ENCODE data around the gene NTF3. TPM values are rescaled to one million over a fixed set of nuclear protein-coding genes. Genes with fewer than 3 reads are reported as not detected.

Gene NTF3
- total and polyA plus RNA-seq, 2 of the 8 experiments (the other 6 are each of a cell fraction or from before 2014, with no cell fraction given), result 1.4 to 2.3 TPM

- peak in 2 of 3 experiments; percentile 22 to 48; a peak in 2 of 4 replicates for TF ChIP-seq CTCF (IDR thresholded peaks at IDR 0.05; ENCODE audit: control extremely low read depth in 1 of 3, insufficient read depth in 1 of 3, low read depth in 1 of 3, low read length in 3 of 3)
- TF ChIP-seq RAD21 (IDR thresholded peaks at IDR 0.05 in 1 of 2, conservative IDR thresholded peaks at IDR 0.05 in 1 of 2; ENCODE audit: low read depth in 2 of 2, low read length in 2 of 2), result peak; percentile 45 to 57
- no peak for TF ChIP-seq CBX8 (IDR thresholded peaks at IDR 0.05; ENCODE audit: borderline replicate concordance, low read depth, low read length)
- Histone ChIP-seq H4K8ac (ENCODE audit: extremely low read depth, insufficient read depth, low read length) (no peak overlapping the region), H4K91ac (replicated peaks; ENCODE audit: insufficient read length, low read length) (no peak overlapping the region), H3K79me2 (ENCODE audit: control insufficient read depth in 1 of 2, insufficient read depth in 2 of 2, low read length in 2 of 2) (no peaks in the 10 kb centered on the region), H3K14ac (ENCODE audit: insufficient read length) (no peak overlapping the region), H3K9ac (replicated peaks in 1 of 4; ENCODE audit: extremely low read depth in 1 of 4, low read depth in 3 of 4, low read length in 3 of 4) (no peak overlapping the region), H3K4me1 (replicated peaks in 1 of 4; ENCODE audit: control insufficient read depth in 3 of 4, insufficient read depth in 4 of 4, low read length in 3 of 4) (no peaks in the 10 kb centered on the region; a peak in 1 of 7 replicates), H2BK120ac (replicated peaks; ENCODE audit: low read depth, low read length) (no peak overlapping the region), H2AFZ (ENCODE audit: low read length) (no peak overlapping the region), H3K9me3 (ENCODE audit: insufficient read depth in 2 of 2, low read depth in 1 of 2, low read length in 1 of 2) (no peaks in the 10 kb centered on the region), H2BK20ac (ENCODE audit: low read length) (no peak overlapping the region), H4K20me1 (replicated peaks in 1 of 2; ENCODE audit: control insufficient read depth in 1 of 2, insufficient read depth in 2 of 2, low read length in 2 of 2) (no peaks in the 10 kb centered on the region), H3K23me2 (ENCODE audit: low read depth, low read length) (no peaks in the 10 kb centered on the region), H3K18ac (ENCODE audit: extremely low read depth, low read length) (no peak overlapping the region), H3K36me3 (ENCODE audit: control insufficient read depth in 2 of 4, insufficient read depth in 4 of 4, low read length in 3 of 4) (no peaks in the 10 kb centered on the region), H3K4me3 (ENCODE audit: extremely low read depth in 1 of 4, insufficient read depth in 2 of 4, low read depth in 3 of 4, low read length in 4 of 4) (no peak overlapping the region), H3K4ac (replicated peaks; ENCODE audit: insufficient read length, low read depth, low read length) (no peak overlapping the region), H2AK5ac (ENCODE audit: low read depth, low read length) (no peak overlapping the region), H3K56ac (replicated peaks; ENCODE audit: insufficient read length, low read depth, low read length) (no peak overlapping the region), H3K27me3 (replicated peaks in 1 of 4; ENCODE audit: control insufficient read depth in 3 of 4, extremely low read depth in 1 of 4, insufficient read depth in 3 of 4, low read length in 3 of 4) (no peaks in the 10 kb centered on the region), H4K5ac (ENCODE audit: insufficient read length, low read depth, low read length) (no peak overlapping the region), H3K79me1 (ENCODE audit: low read depth, low read length) (no peaks in the 10 kb centered on the region), H3K27ac (ENCODE audit: low read depth, low read length) (no peak overlapping the region), H2BK5ac (ENCODE audit: low read depth, low read length) (no peak overlapping the region), H2BK12ac (ENCODE audit: low read depth, low read length) (no peak overlapping the region), H2BK15ac (ENCODE audit: low read length) (no peak overlapping the region), H3K23ac (ENCODE audit: insufficient read length) (no peak overlapping the region), H3K4me2 (ENCODE audit: insufficient read depth in 1 of 2, low read depth in 2 of 2, low read length in 2 of 2) (no peak overlapping the region)
- WGBS, 2 experiments (ENCODE audit: extremely low coverage in 1 of 2, insufficient coverage in 1 of 2, insufficient read length in 1 of 2, insufficient replicate concordance in 2 of 2, low coverage in 1 of 2, low lambda C conversion rate in 2 of 2, missing lambda C conversion rate in 1 of 2), result 87% methylated on average over 7 of the region's 7 CpGs; no CpG with 5 or more reads in 1 of the 2 experiments
- ChIA-PET POLR2A (ENCODE audit: partially characterized antibody) (no interaction called here), CTCF (ENCODE audit: partially characterized antibody) (interaction anchor here (0.6 to 3.5 kb wide), 26 partner anchors 9 to 323 kb away, joined by 3 to 18 read pairs (median 3); no protein-coding TSS in a partner anchor)
- no peak for DNase-seq (ENCODE audit: low read depth in 1 of 2, low spot score in 2 of 2)
- no peak for FAIRE-seq
These were observed 61.1 kb downstream of the NTF3 start for GRCh38 chr12:5493018-5493417.
